Measurements from ENCODE around the gene NRIP3.
A peak's percentile ranks its signal among the peaks of the same experiment; 100 is the strongest.
"Not testable (repeated sequence)": the region's sequence is repeated elsewhere in the genome, so short reads cannot be mapped to it uniquely, and the experiment has no call there.

Gene NRIP3

DNA sequence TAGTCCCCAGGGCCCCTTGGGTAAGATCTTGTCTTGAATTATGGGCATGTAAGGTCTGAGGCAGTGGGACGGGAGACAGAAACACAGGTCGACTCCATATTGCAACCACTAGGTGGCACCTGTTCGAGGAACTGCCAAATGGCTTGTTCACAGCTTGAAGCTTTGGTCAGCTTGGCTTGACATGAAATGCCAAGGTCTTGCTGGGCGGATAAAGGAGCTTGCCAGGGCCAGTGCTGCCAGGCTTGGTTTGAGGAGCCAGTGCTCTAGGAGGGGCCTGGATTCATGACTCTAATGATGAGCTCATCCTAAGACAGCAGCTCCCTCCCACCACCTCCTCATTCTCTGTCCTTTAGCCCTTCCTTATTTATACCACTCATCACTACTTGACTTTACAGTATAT lies 11.9 kb upstream of the NRIP3 start:
- peak; percentile 73 to 85 (median 80) for DNase-seq

DNA sequence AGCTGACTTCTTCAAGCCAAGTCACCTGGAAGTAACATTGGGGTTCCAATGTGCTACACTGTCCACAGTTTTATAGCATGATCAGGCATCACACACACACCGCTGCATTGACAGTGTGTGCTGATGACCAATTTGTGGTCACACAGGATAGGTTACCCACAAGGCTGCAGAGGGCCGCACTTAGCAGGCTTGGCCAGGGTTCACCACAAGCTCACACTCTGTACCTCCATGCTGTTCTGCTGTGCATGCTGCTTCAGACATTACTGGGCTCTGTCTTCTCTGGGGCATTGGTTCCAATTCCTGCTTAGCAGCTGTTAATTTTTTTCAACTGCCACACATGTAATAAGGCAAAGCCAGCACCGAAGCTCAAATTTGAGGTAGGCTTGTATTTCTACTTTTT lies 11.0 kb upstream of the NRIP3 start:
- DNase-seq: no peak

DNA sequence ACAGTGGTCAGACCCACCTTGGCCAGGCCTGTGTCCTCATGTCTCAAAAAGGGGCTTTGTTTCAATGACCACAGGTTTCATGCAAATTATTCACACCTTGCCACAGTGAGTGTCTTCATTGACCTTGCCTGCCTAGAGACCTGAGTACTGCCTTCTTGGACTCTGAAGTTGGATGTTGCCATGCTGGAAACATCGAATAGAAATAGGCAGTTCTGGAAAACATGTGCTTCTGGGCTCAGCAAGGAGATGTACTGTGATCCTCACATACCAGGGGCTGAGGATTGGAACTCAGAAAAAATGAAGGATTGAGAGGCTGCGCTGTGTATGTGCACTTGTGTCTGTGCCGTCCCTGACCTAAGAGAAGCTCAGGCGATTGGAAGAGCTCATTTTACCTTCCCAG lies 9.6 kb upstream of the NRIP3 start:
- DNase-seq: no peak

DNA sequence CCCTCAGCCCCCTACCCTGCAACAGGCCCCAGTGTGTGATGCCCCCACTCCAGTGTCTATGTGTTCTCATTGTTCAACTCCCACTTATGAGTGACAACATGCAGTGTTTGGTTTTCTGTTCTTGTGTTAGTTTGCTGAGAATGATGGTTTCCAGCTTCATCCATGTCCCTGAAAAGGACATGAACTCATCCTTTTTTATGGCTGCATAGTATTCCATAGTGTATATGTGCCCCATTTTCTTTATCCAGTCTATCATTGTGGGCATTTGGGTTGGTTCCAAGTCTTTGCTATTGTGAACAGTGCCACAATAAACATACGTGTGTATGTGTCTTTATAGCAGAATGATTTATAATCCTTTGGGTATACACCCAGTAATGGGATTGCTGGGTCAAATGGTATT lies 5.7 kb upstream of the NRIP3 start:
- not testable (repeated sequence) for DNase-seq

DNA sequence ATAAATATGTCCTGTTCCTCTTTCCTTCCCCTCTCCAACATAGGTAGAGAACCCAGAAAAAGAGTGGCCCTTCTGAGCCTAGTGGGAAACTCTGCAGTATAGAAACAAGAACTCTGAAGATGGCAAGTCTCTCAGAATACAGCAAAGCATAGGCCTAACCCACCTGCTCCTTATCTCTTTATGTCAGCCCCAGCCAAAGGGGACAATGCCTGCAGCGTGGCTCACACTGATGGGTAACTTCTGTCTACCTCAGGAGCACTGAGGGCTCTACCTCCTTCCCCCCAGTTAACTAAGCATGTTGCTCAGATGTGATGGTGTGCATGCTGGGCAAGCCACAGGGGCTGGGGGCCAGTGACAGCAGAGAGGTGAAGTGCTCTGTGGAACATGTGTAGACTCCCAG lies 4.9 kb upstream of the NRIP3 start:
- DNase-seq: no peak

DNA sequence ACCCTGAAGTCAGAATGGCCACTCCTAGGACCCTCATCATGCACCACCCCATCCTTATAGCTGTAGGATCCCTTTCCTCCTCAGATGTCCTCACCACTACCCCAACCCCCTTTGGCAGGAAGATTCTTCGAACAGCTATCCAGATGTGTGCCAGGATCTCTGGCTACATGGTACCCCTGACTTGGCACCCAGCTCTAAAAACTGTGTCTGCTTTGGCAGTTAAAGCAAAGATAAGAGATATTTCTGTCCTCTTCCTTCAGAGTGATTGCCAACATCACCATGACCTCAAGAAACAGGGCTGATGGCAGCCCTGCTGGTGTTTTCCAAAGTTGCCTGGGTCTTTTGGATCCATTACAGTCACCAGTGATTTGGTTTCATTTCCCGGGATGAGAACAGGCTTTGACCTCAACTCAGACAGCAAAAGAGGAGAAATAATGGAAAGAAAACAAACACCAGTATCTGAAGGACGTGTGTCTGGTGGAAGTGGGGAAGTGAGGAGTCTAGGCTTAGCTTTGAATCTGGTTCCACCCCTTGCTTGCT lies 4.3 kb upstream of the NRIP3 start:
- no peak for DNase-seq

DNA sequence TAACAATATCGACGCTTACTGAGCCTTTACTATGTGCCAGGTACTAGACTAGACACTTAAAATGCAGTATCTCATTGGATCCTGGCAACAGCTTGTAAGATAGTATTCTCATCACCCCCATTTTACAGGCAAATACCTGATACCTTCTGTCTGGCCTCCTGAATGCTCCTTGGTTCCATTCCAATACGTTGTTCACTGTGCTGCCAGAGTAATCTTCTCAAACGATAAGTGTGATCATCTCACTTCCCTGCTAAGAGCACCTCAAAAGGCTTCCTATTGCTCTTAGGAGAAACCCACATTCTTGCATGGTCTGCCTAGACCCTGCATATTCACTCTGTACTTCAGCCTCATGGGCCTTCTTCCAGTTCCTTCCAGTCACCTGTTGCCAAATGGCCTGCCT lies 1.3 kb upstream of the NRIP3 start:
- DNase-seq: no peak

DNA sequence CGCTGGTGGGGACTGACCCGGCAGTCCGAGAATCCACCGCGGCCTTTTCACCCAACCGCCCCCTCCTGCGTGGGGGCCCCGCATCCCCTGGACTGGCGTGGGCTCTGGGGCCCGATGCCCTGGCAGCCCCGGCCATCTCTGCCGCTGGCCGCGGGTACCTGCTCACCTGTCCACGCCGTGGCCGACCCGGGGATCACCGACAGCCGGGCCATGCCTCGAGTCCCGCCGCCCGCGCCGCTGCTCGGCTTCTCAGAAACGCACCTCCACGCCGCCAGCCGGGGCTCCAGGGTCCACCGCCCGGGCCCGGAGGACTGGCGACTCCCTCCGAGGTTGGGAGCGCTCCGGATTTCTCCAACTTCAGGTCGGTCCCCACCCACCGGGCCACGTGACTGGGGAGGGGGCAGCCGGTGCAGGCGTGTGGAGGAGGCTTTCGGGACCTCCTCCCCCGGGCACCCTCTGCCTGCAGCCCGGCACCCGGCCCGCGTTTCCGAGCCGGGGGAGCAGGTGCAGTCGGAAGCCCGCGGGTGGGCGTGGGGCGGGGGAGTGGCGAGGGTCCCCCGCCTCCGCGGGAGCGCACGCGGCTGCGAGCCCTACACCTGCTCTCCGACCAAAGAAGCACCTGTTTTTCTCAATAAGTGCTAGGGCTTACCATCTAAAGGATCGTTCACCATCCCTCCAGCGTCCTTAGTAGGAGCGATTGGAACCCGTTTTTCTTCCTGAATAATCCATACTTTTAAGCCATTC lies 554 bp upstream of the NRIP3 start:
- DNase-seq: no peak

DNA sequence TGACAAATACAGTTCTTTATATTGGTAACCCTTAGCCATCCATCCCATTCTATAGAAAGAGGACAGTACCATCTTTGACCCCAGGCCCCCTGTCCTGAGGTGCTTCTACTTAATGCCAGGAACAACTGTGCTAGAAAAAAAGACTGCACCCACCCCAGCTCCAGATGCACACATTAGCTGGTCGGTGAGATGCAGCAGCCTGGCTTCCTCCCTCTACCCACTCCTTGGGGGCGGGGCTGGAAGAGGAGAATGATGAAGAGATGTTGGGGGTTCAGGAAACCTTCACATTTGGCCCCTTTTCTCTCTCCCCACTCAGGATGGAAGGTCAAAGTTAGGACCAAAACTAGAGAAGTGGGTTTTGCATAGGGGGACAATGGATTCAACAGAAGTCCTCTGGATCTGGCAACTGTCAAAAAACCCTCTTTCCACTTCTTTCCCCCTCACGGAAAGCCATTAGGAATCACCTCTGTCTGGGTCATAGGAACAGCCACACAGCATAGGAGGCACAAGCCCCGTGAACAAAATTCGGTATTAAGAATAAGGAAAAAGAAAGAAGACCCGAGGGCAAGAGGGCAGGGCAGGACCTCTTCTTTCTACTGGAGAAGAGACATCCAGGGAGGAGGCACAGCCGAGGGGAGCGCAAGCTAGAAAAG lies 755 bp downstream of the NRIP3 start:
- DNase-seq: peak; percentile 23 to 73 (median 51)

DNA sequence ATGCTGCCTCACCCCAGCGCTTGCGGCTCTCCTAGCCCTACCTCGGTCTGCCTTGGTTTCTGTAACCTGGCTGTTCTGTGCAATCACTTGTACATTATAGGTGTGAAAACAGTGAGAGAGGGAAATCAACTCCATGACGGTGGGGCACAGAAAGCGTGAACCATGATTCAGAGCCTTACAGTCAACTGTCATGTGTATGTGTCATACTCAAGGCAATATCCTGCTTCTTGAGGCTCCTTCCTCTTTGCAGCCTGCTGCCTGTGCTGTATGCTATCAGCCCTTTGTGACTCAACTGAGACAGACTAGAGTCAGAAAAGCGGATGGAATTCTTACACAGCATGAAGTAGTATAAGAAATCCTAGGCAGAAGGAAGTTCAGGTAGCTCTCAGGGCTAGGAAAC lies 2.1 kb downstream of the NRIP3 start:
- peak; percentile 85 to 97 (median 92) for DNase-seq

DNA sequence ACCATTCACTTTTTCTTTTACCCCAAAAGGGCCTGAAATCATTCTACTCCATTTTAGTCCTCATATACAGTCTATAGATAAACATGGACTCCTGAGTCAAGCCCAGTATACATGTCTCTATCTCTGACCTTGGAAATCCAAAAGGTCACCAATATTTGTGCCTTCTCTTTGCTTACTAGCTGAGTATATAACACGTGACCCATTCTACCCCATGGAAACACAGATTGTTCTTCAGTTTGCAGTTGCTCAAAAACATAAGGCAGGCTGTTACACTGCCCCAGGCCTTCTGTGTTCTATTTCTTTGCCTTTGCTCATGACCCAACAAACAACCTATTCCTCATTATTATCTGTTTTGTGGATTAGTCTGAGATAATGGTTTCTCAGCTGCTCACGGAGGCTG lies 5.8 kb downstream of the NRIP3 start:
- DNase-seq: no peak

DNA sequence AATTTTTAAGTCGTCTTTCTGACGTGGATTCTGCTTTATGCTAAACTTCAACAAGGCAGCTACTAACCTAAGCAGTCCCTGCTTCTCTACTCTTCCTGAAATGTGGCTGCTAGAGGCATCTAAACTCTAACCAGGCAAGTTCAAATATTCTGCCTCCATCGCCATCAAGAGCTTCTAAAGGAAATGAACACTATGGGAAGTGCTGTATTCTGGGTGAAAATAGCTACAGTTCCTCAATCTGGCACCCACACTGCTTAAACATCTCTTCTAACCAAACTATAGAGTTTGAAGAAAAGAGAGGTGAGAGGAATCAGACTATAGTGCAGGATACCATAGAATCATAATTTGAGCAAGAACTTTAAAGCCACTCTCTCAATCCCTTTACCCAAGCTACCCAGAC lies 6.3 kb downstream of the NRIP3 start:
- DNase-seq: peak; percentile 19 to 66 (median 46)

DNA sequence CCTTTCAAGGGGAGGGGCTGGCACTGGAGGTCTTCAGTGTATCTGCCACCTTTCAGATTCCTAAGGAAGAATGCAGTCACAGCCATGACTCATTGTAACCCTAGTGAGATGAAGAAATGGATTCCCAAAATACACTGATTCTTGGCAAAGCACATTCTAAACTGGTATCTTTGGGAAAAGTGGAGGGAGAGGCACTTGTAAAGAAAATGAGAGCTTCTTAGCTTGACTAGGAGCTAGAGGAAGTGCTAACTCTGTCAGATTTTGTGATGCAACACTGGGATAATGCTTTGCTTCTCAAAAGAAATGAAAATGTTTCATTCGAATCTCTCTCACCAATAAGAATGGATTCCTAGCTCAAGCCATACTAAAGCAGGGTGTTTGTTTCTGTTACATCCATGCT lies 14.3 kb downstream of the NRIP3 start:
- DNase-seq: peak; percentile 40 to 62 (median 51)

DNA sequence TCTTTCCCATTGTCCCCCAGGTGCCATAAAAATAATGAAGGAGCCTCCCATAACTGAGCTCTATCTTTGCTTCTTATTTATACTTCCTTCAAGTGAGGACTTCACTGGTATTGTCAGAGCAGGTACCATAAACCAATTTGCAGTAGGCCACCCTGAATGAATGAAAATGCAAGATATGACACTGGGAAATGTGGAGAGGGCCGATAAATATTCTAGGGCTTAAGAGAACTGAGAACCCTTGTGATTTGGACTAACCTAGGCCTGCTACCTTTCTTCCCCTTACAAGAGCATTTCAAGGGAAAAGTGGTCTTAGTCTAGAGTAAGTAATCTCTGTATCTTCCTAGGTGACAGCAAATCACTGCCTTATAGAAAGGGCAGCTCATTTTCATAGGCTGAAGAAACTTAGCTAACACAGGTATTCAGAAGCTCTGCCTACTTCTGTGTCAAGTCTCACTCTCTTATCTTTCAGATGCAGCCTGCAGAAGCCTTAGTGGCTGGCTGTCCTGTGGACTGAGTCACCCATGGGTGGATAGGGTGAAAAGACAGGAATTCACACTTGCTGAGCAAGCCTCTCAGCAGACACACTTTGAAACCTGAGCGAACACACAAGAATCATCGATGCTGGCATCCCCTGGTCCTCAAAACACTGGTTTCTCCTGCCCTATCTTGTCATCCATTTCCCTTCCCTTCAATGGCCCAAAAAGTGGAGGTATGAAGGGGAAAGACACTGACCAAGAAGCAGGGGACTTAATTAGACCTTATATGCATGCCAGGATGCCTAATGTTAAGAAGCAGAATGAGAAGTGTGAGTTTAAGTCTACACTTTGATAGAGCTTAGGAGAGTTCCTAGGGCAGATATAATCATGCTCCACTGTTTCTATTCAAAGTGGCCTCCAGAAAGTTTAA lies 15.2 kb downstream of the NRIP3 start:
- no peak for DNase-seq

DNA sequence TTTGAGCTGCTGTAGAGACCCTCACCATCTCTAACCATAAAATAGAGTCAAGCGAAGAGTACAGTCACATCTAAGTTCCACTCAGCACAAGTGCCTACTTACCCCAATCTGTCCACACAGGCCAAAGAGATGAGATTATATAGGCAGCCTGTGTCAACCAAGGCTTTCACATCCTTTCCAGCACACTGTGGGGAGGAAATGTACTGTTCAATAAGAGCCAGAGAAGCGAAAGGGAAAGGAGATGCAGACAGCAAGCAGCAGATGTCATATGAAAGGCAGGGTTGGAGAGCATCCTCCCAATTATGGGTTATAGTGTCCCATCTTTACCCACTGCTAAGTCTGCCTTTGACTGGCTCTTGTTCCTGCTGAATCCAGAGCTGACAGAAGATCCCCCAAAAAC lies 16.4 kb downstream of the NRIP3 start:
- DNase-seq: no peak

DNA sequence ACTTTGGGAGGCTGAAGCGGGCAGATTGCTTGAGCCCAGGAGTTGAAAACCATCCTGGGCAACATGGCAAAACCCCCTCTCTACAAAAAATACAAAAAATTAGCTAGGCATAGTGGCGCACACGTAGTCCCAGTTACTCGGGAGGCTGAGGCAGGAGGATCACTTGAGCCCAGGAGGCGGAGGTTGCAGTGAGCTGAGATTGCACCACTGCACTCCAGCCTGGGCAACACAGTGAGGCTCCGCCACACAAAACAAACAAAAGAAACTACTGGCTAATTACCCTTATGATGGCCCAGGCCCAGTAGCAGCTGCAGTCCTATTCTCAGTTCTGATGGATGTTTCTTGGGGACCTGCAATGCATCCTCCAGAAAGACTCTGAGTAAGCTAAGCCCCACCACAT lies 17.0 kb downstream of the NRIP3 start:
- DNase-seq: not testable (repeated sequence)

DNA sequence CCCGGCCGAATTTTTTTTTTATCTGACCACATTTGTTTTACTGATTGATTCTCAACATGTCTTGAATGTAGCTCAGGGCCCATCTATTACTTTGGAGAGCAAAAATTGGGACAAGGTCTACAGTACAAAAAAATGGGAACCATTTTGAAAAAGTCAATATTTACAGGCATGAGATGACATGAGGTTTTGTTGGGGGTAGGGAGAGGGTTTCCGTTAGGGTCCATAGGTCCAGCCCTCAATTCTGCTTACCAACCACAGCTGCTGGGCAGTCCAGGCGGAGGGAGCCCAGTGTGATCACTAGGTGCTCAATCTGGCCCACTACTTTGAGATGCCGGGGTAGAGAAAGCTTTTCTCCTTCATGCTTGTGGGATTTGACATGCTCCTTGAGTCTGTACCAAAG lies 18.3 kb downstream of the NRIP3 start:
- DNase-seq: no peak

DNA sequence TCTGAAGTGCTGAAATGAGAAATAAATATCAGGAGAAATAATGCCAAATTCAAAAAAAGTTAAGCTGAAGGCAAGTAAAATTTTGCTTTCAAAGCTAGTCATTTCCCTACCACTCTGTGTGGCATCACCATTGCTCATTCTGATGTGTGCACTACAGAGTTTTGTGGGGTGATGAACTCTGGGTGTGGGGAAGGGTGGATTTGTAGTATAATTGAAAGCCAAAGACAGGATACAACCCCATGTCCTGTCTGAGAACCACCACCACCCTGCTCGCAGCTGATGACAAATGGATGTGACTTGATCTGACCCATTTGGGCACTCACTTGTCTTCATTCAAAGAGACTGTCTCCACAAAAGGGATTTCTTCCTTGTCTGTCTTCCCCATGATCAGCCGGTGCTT lies 20.2 kb downstream of the NRIP3 start:
- no peak for DNase-seq

DNA sequence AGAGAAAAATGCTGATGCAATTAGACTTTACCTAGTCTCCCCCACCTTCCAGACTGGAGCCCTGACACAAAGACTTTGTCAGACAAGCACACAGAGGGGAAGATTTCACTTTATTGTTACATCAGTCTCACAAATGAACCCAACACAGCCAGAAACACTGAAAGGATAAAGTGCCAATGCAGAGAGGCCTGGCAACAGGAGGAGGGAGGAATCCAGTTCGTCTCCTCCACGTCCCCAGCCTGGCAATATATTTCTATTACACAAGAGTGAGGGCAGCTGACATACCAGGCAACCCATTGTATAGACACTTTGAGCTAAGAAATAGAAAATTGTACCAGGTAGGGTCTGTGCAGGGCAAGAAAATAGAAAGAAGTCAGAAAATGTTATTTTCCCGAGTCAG lies 23.3 kb downstream of the NRIP3 start:
- no peak for DNase-seq

DNA sequence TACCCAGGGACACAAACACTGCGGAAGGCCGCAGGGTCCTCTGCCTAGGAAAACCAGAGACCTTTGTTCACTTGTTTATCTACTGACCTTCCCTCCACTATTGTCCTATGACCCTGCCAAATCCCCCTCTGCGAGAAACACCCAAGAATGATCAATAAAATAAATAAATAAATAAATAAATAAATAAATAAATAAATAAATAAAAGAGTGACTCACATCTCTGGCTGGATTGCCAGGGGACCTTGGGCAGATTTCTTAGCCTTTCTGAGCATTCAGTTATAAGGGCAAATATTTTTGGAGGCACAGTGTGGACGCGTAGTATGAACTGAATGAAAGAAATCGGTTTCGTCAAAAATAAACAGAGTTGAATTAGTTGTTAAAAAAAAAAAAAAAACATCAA lies 24.4 kb downstream of the NRIP3 start:
- DNase-seq: not testable (repeated sequence)

DNA sequence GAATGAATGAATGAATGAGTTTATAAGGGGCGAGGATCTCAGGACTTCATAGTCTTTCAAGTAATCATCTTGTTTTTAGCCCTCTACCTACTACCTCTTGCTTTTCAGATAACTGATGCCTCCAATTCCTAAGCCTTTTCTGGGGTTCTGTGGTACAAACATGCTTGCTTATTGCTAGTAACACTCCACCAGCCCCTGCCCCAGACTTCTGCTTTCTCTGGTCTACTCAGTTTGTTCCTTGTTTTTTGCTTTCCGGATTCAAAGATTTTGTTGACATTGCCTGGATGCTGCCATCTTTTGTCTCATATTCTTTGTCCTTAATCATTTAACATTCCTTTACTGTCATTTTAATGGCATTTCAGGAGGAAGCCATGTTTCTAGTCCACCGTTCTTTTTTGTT lies 30.7 kb downstream of the NRIP3 start:
- DNase-seq: peak; percentile 24 to 53 (median 49)

DNA sequence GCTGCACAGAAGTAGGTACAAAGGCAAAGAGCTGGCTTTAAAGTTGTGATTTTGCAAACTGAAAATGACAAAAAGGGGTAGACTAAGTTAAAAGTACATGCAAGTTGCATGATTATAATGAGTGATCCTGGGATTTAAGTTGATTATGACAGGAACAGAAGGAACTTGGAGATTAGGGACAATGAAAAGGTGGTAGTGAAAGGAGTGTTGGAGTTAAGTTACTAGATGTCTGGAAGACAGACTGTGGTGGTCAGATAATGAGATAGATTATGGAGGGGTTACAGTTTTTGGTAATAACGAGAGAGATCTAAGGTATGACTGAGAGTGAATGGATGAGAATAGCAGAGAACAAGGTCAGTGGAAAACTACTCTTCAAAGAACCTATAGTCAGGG lies 31.9 kb downstream of the NRIP3 start:
- DNase-seq: no peak

Data from suppressor macrophage (primary cell).